Activated CD8-positive, alpha-beta memory T cell treated with anti-CD3 and anti-CD28 coated beads, Interleukin-2, amount 50 U/mL, for 1 hour (primary cell): ENCODE data around the gene DOCK11.

Source experiments
- DNase-seq: peaks from one replicate; pipeline ENCODE4 v3.0.0-alpha.2; 2020; ENCODE audit errors: extremely low read depth

DOCK11 gene

GRCh38 chrX:118530219-118530911, 34.8 kb downstream of the DOCK11 start:
- no peak for DNase-seq

- no peak for DNase-seq
Measured at GRCh38 chrX:118534716-118535493, 39.3 kb downstream of the DOCK11 start.

DNA sequence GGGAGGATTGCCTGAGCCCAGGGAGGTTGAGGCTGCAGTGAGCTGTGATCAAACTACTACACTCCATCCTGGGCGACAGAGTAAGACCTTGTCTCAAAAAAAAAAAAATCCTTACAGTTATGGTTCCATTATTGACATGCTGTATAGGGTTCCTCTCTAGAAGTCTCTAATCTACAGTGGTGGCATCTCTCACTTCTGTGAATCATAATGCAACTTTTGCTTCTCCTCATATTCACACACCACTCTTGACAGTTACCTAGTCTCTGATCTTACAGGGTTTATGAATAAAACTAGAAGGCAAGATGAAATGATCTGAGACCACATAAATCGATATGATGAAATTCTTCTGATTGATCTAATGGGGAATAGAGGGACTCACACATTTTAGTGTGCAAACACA, 40.6 kb downstream of the DOCK11 start:
- no peak for DNase-seq

DNA sequence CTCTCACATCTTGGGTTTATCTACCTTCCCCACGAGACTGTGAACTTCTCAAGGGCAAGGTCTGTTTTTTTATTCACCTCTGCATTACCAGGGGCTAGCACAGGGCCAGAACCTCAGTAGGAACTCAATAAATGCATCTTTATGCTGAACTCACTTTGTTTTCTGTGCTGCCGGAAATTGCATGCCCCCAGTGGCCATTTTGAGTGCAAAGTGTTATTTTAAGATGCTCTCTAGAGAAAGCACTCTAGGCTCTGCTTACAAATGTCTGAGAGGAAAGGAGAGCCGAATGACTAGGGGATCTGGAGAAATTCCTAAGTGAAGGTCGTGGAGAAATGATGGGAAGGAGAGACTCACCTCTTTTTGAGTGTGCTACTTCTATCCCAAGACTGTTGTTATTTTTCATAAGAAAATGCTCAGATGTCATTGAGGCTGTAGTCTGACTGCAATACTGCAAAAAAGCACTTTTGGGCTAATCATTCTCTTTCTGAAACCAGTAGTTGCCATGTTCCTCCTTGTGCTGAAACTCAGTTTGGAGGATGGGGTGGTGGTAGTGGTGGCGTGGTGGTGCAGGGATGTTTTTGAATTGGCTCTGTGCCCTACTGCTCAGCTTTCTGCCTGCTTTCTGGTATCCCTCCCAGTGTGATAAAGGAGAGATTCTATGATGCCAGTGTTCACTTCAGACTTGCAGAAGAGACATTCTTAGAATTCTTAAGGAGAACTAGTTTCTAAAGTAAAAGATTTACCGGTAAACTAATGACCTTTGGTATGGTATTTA, 41.3 kb downstream of the DOCK11 start:
- DNase-seq = no peak

GRCh38 chrX:118538386-118538785, 42.8 kb downstream of the DOCK11 start:
- DNase-seq = no peak

- no peak for DNase-seq
Measured at GRCh38 chrX:118540342-118540741, 44.7 kb downstream of the DOCK11 start.

- no peak for DNase-seq
Measured at GRCh38 chrX:118541482-118541881, 45.9 kb downstream of the DOCK11 start.

GRCh38 chrX:118545510-118545909, 49.9 kb downstream of the DOCK11 start:
- DNase-seq = no peak

DNA sequence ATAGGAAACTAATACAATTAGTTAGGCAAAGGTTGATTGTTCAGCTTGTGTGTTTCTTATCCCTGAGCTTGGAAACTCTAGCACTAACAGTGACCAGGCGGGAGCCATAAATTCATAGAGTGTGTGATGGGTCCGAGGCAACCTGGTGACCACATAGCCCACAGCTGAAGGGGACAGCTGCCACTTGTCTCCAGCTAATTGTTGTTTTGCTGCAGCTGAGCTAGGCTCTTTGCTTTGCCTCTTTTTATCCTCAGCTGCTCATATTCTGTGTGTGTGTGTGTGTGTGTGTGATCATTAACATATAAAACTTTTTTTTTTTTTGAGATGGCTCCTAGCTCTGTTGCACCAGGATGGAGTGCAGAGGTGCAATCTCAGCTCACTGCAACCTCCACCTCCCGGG, 53.2 kb downstream of the DOCK11 start:
- DNase-seq = no peak

- no peak for DNase-seq
Measured at GRCh38 chrX:118550792-118551191, 55.2 kb downstream of the DOCK11 start.

DNA sequence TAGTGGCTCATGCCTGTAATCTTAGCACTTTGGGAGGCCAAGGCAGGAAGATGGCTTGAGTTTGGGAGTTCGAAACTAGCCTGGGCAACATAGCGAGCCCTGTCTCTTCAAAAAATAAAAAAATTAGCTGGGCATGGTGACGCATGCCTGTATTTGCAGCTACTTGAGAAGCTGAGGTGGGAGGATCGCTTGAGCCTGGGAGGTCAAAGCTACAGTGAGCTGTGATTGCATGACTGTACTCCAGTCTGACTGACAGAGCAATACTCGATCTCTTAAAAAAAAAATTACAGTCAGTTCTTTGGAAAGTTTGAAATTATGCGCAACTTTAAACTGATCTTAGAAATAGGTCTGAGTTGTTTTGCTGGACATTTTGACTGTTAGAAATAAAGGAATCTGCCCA, 55.8 kb downstream of the DOCK11 start:
- DNase-seq = no peak

DNA sequence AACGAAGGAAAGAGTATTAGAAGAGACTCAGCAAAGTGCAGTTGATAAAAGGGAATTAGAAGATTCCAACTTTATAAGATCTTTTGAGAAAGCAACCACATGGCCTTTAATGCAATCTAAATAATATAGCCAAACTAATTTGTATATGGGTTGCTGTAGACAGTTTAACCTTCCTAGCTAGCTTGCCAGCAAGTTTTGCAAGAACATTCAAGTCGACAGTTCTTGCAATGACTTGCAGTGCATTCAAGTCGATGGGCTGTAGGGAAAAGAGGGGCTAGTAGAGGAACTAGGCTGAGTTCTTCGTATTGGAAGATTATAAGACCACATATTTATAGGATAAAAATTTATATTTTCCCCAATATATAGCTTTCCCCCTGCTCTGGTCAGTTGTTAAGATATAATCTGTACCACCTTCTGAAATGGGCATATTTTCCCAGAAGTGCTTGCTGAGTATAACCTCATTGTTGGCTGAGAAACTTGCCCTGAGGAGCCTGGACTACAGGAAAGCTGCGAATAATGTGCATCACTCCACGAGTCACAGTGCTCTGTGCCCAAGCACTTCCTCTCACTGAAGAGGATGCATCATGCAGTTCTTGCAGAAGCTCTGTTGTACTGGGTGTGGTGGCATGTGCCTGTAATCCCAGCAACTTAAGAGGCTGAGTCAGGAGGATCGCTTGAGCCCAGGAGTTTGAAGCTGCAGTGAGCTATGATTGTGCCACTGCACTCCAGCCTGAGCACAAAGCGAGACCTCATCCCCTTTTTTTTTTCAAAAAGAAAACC, 56.7 kb downstream of the DOCK11 start:
- no peak for DNase-seq

DNA sequence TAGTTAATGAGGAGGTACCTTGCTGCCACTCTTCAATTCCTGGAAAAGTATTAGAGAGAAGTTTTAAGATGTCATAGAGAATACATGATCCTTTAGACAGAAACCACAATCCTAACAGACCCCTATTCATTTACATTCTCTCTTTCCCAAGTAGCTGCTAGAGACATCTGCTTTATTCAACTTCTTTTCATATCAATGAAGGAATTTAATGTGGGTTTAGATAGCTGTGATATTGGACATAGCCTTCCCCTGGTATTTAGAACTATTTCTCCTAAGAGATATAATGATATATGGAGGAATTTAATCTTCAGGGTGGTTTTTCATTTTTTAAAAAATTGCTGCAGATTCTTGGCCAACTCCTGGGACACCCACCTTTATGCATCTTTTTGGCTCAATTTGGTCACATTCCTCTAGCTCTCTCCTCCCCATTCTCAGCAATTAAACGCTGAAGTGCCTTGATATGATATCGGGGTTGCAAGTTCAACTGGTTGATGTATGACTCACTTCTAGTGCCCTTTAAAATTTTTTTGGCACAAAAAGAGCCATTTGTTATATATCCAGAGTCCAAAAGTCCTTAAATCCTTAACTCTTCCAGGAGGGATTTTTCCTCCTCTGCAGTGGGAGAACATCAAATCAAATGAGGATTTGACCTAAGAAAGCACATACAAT, 57.6 kb downstream of the DOCK11 start:
- no peak for DNase-seq

DNA sequence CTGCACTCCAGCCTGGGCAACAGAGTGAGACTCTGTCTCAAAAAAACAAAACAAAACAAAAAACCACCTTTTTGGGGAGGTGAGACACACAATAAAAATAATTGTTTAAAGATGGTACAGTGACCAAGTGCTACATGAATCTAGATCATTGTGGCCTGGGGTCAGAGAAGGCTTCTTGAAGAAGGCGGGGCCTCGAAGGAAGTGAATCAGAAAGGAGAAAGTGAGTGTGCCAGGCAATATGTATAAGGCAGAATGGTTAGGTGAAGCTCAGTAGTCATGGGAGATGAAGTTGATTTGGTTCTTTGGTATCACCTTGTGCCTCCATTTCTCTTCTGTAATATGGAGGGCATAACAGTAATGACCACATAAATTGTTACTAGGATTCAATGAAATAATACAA, 58.9 kb downstream of the DOCK11 start:
- no peak for DNase-seq

GRCh38 chrX:118558926-118559325, 63.3 kb downstream of the DOCK11 start:
- DNase-seq = no peak

DNA sequence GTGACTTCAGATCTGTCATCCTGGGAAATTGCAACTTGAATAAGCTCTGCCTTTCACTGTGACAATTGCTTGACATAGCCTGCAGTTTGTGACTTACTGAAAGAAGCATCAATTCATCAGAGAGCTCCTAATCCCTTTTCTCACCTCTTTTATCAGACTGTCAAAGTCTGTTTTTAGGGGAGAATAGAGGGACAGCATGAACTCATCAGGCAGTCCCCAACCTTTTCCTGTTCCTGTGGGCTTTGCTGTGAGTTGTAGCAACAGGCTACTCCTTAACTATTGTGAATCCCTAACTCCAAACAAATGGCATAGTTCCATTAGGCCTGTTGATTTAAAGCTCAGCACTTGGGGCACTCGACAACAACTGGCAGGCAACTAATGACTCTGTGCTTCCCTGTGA, 64.9 kb downstream of the DOCK11 start:
- no peak for DNase-seq

DNA sequence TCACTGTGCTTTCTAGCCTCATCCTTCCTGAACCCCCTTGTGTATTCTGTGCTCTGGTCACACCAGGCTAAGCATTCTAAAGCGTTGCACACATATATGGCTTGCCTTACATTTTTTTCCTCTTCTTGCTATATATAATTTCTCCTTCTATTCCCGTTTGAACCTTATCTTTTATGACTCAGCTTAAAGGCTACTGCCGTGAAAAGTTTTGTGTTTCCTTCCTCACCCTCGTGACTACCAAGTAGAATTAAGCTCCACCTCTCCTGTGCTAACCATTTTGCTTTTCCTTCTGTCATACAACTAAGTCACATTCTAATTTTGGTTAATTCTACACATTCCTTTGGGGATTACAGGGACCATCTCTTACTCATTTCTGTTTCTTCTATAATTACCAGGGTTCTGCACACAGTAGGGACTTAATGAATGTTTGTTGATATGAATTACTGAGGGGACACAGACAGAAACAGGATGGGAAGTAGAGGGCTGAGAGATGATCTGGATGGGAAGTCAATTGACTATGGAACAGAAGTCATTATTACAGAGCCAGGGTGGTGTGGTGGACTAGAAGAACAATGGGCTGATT, 67.1 kb downstream of the DOCK11 start:
- no peak for DNase-seq

- no peak for DNase-seq
Measured at GRCh38 chrX:118564498-118564897, 68.9 kb downstream of the DOCK11 start.

DNA sequence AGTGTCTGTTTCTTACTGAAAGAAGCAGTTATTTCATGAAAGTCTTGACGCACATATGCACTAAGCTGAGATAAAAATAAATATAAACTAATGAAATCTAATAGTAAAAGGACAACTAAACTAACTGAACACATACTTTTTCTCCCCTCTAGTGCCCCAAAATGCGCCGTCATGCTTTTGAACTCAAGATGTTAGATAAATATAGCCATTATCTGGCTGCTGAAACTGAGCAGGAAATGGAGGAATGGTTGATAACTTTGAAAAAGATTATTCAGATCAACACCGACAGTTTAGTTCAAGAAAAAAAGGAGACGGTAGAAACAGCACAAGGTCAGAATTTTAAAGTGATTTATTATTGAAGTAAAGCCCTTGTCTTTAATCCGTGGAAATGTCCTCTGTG, 70.2 kb downstream of the DOCK11 start:
- DNase-seq = no peak

DNA sequence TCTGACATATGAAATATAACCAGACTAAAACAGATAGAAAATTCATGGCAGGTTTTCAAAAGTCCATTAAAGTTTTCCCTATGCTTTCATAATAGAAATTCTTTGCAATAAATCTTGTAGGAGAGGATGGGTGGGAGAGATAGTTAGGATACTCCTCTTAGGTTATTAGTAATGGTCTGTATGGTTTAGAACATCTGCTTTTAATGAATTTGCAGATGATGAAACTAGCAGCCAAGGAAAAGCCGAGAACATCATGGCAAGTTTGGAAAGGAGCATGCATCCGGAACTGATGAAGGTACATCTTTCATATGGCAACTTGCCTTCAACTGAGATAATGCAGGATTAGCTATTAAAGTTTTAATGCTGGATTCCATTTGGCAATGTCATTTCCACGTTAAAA, 70.7 kb downstream of the DOCK11 start:
- no peak for DNase-seq

DNA sequence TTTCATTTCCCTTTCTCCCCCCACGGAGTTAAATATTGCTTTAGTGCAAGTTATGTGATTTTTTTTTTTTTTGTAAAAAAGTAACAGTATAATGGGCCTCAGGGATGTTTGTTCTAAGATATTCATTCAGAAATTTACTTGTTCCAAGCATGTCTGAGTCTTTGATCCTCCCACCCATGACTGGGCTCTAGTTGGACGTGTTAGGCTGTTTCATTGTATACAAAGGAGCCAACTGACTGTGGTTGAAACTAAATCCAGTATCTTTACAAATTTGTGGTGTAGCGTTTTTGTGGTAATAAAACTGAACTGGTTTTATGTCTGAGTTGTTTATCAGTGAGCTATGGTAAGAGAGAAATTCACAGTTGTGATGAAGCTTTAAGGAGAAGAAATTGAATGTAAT, 74.1 kb downstream of the DOCK11 start:
- no peak for DNase-seq
